Activated CD4-positive, alpha-beta memory T cell treated with anti-CD3 and anti-CD28 coated beads, Interleukin-2, amount 10 ng/mL, durations not matched to agents 7 days and 5 days (primary cell): Measurements from ENCODE around the gene GFOD1. TPM values are rescaled to one million over a fixed set of nuclear protein-coding genes. Genes with fewer than 3 reads are reported as not detected.
"Not testable (repeated sequence)": the region's sequence is repeated elsewhere in the genome, so short reads cannot be mapped to it uniquely, and the experiment has no call there.

Source experiments
- CTCF ChIA-PET: fragments of 350-600 bp; sonication (Branson Sonifier 250); formaldehyde crosslinking; loops from one replicate; lab custom pipeline; 2021; ENCODE audit warnings: antibody characterized with exemption, inconsistent platforms; lab: Charles Lee
- POLR2A ChIA-PET: fragments of 350-600 bp; sonication (Branson Sonifier 250); formaldehyde crosslinking; loops from one replicate; lab custom pipeline; 2021; ENCODE audit warnings: antibody characterized with exemption; lab: Charles Lee
- DNase-seq: peaks from one replicate; pipeline ENCODE4 v3.0.0-alpha.2; 2020
- H3K27ac Mint-ChIP-seq: one replicate; pipeline ENCODE4 v1.8.0; 2021; ENCODE audit warnings: mild to moderate bottlenecking, mixed read lengths
- H3K27me3 Mint-ChIP-seq: one replicate; pipeline ENCODE4 v1.8.0; 2021; ENCODE audit warnings: mixed read lengths
- H3K36me3 Mint-ChIP-seq: one replicate; pipeline ENCODE4 v1.8.0; 2021; ENCODE audit warnings: low read depth, mixed read lengths
- H3K4me1 Mint-ChIP-seq: one replicate; pipeline ENCODE4 v1.8.0; 2021; ENCODE audit warnings: mixed read lengths
- H3K4me3 Mint-ChIP-seq: one replicate; pipeline ENCODE4 v1.8.0; 2021; ENCODE audit warnings: mild to moderate bottlenecking, mixed read lengths
- H3K9me3 Mint-ChIP-seq: one replicate; pipeline ENCODE4 v1.8.0; 2021; ENCODE audit warnings: mixed read lengths
- total RNA-seq, 2 experiments: library from RNA; stranded (reverse); gene quantifications; one replicate each; pipeline ENCODE4 v1.2.3, GENCODE V29; 2021

GFOD1 gene
- total RNA-seq, 2 experiments from 2014 or later = 3.0 TPM

GRCh38 chr6:13523826-13524622 lies 36.6 kb upstream of the GFOD1 start:
- Mint-ChIP-seq H3K9me3 (no peaks in the 10 kb centered on the region), H3K4me1 (peaks cover 5% of the 10 kb centered on the region), H3K27ac (no peak overlapping the region), H3K36me3 (no peaks in the 10 kb centered on the region), H3K27me3 (peaks cover 9% of the 10 kb centered on the region), H3K4me3 (no peak overlapping the region)
- CTCF ChIA-PET = interaction anchor here (0.7 kb wide), 1 partner anchor 51 kb away, joined by 3 read pairs; the partner anchor contains the start of gene SIRT5
- no peak for DNase-seq
- POLR2A ChIA-PET = no interaction called here

- Mint-ChIP-seq H3K4me3 (no peak overlapping the region), H3K27me3 (peaks cover 11% of the 10 kb centered on the region), H3K36me3 (no peaks in the 10 kb centered on the region), H3K4me1 (peaks cover 5% of the 10 kb centered on the region), H3K9me3 (no peaks in the 10 kb centered on the region), H3K27ac (no peak overlapping the region)
- ChIA-PET POLR2A (interaction anchor here (0.7 kb wide), 1 partner anchor 188 kb away, joined by 3 read pairs; no protein-coding TSS in a partner anchor), CTCF (interaction anchor here (0.6 kb wide), 1 partner anchor 42 kb away, joined by 3 read pairs; no protein-coding TSS in a partner anchor)
- DNase-seq = no peak
Measured at GRCh38 chr6:13522656-13523055, 35.3 kb upstream of the GFOD1 start.

- ChIA-PET POLR2A (no interaction called here), CTCF (no interaction called here)
- Mint-ChIP-seq H3K36me3 (no peaks in the 10 kb centered on the region), H3K27me3 (peaks cover 13% of the 10 kb centered on the region), H3K4me3 (no peak overlapping the region), H3K9me3 (no peaks in the 10 kb centered on the region), H3K4me1 (no peaks in the 10 kb centered on the region), H3K27ac (no peak overlapping the region)
- no peak for DNase-seq
Measured at GRCh38 chr6:13519839-13520238, 32.4 kb upstream of the GFOD1 start.

GRCh38 chr6:13517116-13517515 lies 29.7 kb upstream of the GFOD1 start:
- CTCF ChIA-PET = no interaction called here

GRCh38 chr6:13515912-13516311 lies 28.5 kb upstream of the GFOD1 start:
- Mint-ChIP-seq H3K4me3 (no peak overlapping the region), H3K27me3 (peaks cover 10% of the 10 kb centered on the region)
- CTCF ChIA-PET = no interaction called here

More at GRCh38 chr6:13517116-13517515, 29.7 kb upstream of the GFOD1 start:
- no peak for DNase-seq
- POLR2A ChIA-PET = no interaction called here
- no peak overlapping the region for H3K27ac Mint-ChIP-seq
- no peaks in the 10 kb centered on the region for H3K4me1 Mint-ChIP-seq
- no peak overlapping the region for H3K4me3 Mint-ChIP-seq
- H3K27me3 Mint-ChIP-seq = peaks cover 13% of the 10 kb centered on the region
- no peaks in the 10 kb centered on the region for H3K36me3 Mint-ChIP-seq
- no peaks in the 10 kb centered on the region for H3K9me3 Mint-ChIP-seq

GRCh38 chr6:13513626-13514502 lies 26.5 kb upstream of the GFOD1 start:
- Mint-ChIP-seq H3K36me3 (no peaks in the 10 kb centered on the region), H3K4me3 (no peak overlapping the region), H3K4me1 (no peaks in the 10 kb centered on the region), H3K27me3 (peaks cover 5% of the 10 kb centered on the region), H3K27ac (no peak overlapping the region), H3K9me3 (no peaks in the 10 kb centered on the region)
- ChIA-PET CTCF (interaction anchor here (0.6 to 1.8 kb wide), 3 partner anchors 69 to 176 kb away, joined by 3 read pairs; no protein-coding TSS in a partner anchor), POLR2A (no interaction called here)
- no peak for DNase-seq

More at GRCh38 chr6:13515912-13516311, 28.5 kb upstream of the GFOD1 start:
- Mint-ChIP-seq H3K36me3 (no peaks in the 10 kb centered on the region), H3K4me1 (no peaks in the 10 kb centered on the region), H3K9me3 (no peaks in the 10 kb centered on the region), H3K27ac (no peak overlapping the region)
- POLR2A ChIA-PET = no interaction called here
- DNase-seq = no peak

GRCh38 chr6:13512900-13513299 lies 25.5 kb upstream of the GFOD1 start:
- no peak for DNase-seq

GRCh38 chr6:13511913-13512717 lies 24.7 kb upstream of the GFOD1 start:
- Mint-ChIP-seq H3K4me1 (no peaks in the 10 kb centered on the region), H3K36me3 (no peaks in the 10 kb centered on the region), H3K4me3 (no peak overlapping the region), H3K27me3 (peaks cover 10% of the 10 kb centered on the region), H3K9me3 (no peaks in the 10 kb centered on the region), H3K27ac (no peak overlapping the region)
- no peak for DNase-seq
- ChIA-PET CTCF (interaction anchor here (1.0 to 1.8 kb wide), 3 partner anchors 103 to 175 kb away, joined by 3 read pairs; no protein-coding TSS in a partner anchor), POLR2A (no interaction called here)

More at GRCh38 chr6:13512900-13513299, 25.5 kb upstream of the GFOD1 start:
- Mint-ChIP-seq H3K27ac (no peak overlapping the region), H3K4me1 (no peaks in the 10 kb centered on the region), H3K27me3 (peaks cover 10% of the 10 kb centered on the region), H3K4me3 (no peak overlapping the region), H3K36me3 (no peaks in the 10 kb centered on the region), H3K9me3 (no peaks in the 10 kb centered on the region)
- POLR2A ChIA-PET = no interaction called here
- CTCF ChIA-PET = interaction anchor here (1.2 to 1.8 kb wide), 2 partner anchors 155 to 175 kb away, joined by 3 read pairs; no protein-coding TSS in a partner anchor

- DNase-seq = not testable (repeated sequence)
Measured at GRCh38 chr6:13511141-13511571, 23.8 kb upstream of the GFOD1 start.

GRCh38 chr6:13510433-13510832 lies 23.0 kb upstream of the GFOD1 start:
- POLR2A ChIA-PET, H3K36me3 Mint-ChIP-seq: not testable (repeated sequence)

More at GRCh38 chr6:13511141-13511571, 23.8 kb upstream of the GFOD1 start:
- H3K36me3 Mint-ChIP-seq, H3K4me3 Mint-ChIP-seq, H3K9me3 Mint-ChIP-seq, H3K27me3 Mint-ChIP-seq, H3K4me1 Mint-ChIP-seq, CTCF ChIA-PET, H3K27ac Mint-ChIP-seq, POLR2A ChIA-PET: not testable (repeated sequence)

GRCh38 chr6:13508711-13509705 lies 21.6 kb upstream of the GFOD1 start:
- peaks cover 7% of the 10 kb centered on the region for H3K27me3 Mint-ChIP-seq
- no peaks in the 10 kb centered on the region for H3K9me3 Mint-ChIP-seq
- ChIA-PET CTCF (interaction anchor here (1.2 kb wide), 1 partner anchor 170 kb away, joined by 3 read pairs; no protein-coding TSS in a partner anchor), POLR2A (no interaction called here)
- peaks cover 3% of the 10 kb centered on the region for H3K4me1 Mint-ChIP-seq
- no peak for DNase-seq
- no peaks in the 10 kb centered on the region for H3K36me3 Mint-ChIP-seq
- H3K4me3 Mint-ChIP-seq = no peak overlapping the region
- H3K27ac Mint-ChIP-seq = no peak overlapping the region

More at GRCh38 chr6:13510433-13510832, 23.0 kb upstream of the GFOD1 start:
- CTCF ChIA-PET, H3K27ac Mint-ChIP-seq, H3K4me3 Mint-ChIP-seq, H3K4me1 Mint-ChIP-seq, H3K27me3 Mint-ChIP-seq, H3K9me3 Mint-ChIP-seq, DNase-seq: not testable (repeated sequence)
